Fibroblast of skin of right quadriceps (primary cell): Measurements from ENCODE around the gene VSX2.

Experiments
- DNase-seq: peaks from one replicate; pipeline ENCODE4 v3.0.0-alpha.2; 2013

VSX2 gene

GRCh38 chr14:74260525-74261233, 21.4 kb downstream of the VSX2 start:
- DNase-seq: no peak

- DNase-seq: no peak
Observed at GRCh38 chr14:74261288-74261687, 22.0 kb downstream of the VSX2 start.

- no peak for DNase-seq
Observed at GRCh38 chr14:74262076-74262475, 22.8 kb downstream of the VSX2 start.

DNA sequence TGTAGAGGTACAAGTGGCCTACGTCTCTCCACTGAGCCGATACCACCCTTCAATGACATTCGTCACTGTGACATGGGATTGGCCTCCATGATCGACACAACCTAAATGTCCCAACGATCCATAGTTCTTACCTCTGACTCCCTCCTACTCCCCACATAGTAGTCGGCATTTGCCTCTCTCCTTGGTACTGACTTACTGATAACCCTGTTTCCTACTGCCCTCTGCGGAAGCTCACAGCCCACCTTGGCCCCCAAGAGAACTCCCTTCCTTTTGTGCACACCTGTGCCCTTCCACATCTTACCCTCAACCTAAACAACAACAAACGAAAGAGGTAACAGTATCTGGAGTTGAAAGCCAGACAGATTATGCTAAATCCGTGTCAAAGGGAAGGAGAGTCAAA, 23.9 kb downstream of the VSX2 start:
- DNase-seq: no peak

- DNase-seq: no peak
Observed at GRCh38 chr14:74263921-74264320, 24.7 kb downstream of the VSX2 start.

DNA sequence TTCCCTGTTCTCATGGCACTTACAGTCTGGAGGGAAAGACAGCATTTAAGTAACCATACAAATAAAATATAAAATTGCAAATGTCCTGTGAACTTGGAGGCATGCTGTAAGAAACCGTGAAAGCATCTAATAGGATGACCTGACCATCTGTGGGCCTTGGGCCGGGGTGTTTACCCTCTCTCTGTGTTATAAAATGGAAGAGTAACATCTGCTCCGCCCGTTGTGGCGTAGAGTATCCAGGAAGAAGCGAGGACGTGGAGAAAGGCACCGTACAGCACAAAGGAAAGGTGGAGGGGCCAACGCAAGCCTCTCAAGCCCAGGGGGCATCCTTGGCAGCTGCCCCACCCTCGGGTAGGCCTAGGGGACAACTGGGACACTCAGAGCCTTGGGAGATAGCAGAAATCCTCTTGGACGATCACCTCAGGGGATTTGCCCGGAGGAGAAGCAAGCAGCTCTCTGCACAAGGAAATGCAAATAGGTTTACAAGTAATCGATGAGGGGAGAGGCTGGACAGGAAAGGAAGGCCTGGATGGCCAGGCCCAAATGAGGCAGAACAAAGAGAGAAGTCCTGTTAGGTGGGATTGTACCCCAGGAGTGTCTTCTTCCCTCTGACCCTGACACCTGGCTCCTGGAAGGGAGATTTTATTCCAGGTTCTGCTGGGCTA, 26.2 kb downstream of the VSX2 start:
- DNase-seq: no peak

DNA sequence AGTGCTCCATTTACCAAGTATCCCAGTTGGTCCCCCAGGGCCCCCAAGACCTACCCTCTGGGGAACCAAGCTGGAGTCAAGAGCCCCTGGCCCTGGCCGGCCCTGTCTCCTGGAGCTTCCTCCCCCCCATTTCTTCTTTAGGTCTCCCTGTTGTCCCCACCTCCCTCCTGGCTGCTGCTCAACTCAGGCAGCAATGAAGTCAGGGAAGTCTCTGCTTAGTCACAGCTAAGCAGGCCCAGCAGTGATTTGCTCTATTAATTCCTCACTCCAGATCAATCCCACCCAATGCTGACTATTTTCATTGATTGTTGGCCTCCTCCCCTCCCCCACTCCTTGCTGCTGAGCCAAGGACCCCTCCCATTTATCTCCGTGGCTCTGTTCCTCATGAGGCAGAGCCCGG, 28.3 kb downstream of the VSX2 start:
- no peak for DNase-seq

GRCh38 chr14:74270382-74271177, 31.3 kb downstream of the VSX2 start:
- DNase-seq: peak; percentile 80

- DNase-seq: no peak
Observed at GRCh38 chr14:74271365-74271764, 32.1 kb downstream of the VSX2 start.

- peak; percentile 90 for DNase-seq
Observed at GRCh38 chr14:74275241-74275841, 36.1 kb downstream of the VSX2 start.

DNA sequence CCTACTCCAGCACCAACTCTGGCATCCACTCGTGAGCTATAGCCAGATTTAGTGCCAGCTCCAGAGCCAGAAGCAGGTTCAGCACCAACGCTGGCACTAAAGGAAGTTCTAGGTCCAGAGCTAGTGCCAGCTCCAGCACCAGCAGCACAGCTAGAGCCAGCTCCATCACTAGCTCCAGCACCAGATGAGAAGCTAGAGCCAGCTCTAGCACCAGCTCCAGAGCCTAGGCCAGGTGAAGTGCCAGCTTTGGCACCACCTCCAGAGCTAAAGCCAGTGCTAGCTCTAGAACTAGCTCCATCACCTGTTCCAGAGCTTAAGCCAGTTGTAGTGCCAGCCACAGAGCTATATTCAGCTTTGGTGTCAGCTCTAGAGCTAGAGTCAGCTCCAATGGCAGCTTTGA, 38.8 kb downstream of the VSX2 start:
- DNase-seq: no peak

DNA sequence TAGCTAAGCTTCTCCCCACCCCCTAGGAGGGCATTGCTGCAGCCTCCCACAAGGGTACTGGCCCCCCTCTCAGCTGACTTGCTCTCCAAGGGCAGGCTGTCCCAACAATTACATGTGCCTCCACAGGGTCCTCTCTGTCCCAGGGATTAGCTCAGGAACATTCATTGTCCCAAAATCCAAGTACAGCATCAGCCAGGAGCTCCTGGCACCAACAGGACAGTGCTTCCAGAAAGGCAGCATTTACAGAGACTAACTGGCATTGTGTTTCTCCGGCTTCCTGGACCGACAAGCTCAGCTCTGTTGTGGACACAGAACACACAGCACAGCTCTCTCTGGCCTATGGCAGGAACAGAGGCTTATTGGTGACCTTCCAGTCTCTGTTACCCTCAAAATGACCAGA, 41.8 kb downstream of the VSX2 start:
- no peak for DNase-seq

GRCh38 chr14:74286736-74287135, 47.5 kb downstream of the VSX2 start:
- DNase-seq: no peak

DNA sequence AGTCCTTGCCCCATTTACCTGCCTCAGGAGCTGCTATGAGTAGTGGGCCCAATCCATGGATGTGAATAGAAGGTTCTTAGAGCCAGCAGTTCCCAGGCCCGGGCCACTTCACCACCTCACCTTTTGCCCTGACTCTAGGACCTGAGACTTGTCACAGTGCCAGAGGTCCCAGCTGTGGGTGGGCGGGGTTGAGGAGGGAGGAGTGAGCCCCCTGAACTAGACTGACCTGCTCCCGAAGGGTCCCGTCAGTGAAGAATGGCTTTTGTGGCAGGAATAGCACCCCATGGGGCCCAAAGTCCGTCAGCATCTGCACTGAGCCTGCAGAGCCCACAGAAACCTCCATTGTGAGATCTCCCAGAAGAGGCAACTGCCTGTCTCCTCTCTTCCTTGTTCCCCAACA, 50.6 kb downstream of the VSX2 start:
- DNase-seq: no peak

DNA sequence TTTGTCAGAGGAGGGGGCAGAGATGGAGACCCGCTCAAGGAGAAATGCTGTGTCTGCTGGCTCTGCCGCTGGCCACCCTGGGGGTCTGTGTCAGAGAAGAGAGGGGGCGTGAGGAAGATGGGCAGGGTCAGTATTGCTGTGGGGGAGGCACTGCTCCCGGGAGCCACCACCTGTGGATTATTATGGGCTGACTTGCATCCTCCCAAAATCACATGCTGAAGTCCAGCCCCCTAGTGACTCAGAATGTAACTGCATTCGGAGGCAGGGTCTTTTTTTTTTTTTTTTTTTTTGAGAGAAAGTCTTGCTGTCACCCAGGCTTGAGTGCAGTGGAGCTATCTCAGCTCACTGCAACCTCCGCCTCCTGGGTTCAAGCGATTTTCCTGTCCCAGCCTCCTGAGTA, 51.2 kb downstream of the VSX2 start:
- peak; percentile 15 for DNase-seq

- DNase-seq: no peak
Observed at GRCh38 chr14:74292061-74292460, 52.8 kb downstream of the VSX2 start.

GRCh38 chr14:74293606-74294005, 54.4 kb downstream of the VSX2 start:
- no peak for DNase-seq

- no peak for DNase-seq
Observed at GRCh38 chr14:74296037-74296467, 56.8 kb downstream of the VSX2 start.

GRCh38 chr14:74297986-74298385, 58.7 kb downstream of the VSX2 start:
- no peak for DNase-seq

DNA sequence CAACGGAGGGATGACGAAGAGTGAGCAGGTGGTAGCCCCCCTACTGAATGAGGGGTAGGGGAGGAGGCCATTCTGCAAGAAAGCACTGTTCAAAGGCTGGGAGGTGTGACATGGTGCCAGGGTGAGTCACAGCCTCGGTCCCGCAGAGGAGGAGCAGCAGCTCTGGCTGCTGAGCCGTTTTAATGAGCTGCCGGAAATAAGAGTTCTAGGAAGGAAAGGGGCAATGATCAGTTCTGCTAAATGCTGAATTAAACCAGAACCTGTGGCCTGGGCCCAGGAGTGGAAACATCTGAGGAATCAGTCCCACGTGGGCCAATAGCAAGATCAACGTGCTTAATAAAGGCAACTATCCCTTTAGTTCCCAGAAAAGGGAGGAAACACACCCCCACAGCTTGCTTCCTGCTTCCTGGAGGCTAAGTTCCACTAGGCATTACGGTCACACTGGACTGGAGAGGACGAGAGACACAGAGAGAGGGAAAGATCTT, 59.9 kb downstream of the VSX2 start:
- no peak for DNase-seq

DNA sequence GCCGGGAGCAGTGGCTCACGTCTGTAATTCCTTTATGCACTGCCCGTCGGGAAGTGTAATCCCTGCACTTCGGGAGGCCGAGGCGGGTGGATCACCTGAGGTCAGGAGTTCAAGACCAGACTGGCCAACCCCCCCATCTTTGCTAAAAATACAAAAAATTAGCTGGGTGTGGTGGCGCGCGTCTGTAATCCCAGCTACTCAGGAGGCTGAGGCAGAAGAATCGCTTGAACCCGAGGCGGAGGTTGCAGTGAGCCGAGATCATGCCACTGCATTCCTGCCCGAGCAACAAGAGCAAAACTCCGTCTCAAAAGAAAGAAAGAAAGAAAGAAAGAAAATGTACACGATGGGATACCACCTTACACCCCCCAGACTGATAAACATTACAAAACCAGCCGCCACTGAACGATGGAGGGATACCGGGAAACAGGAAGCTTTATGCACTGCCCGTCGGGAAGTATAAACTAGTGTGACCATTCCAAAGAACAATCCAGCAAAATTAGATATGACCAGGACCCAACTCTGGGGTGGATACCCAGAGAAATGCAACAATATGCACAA, 62.4 kb downstream of the VSX2 start:
- no peak for DNase-seq

DNA sequence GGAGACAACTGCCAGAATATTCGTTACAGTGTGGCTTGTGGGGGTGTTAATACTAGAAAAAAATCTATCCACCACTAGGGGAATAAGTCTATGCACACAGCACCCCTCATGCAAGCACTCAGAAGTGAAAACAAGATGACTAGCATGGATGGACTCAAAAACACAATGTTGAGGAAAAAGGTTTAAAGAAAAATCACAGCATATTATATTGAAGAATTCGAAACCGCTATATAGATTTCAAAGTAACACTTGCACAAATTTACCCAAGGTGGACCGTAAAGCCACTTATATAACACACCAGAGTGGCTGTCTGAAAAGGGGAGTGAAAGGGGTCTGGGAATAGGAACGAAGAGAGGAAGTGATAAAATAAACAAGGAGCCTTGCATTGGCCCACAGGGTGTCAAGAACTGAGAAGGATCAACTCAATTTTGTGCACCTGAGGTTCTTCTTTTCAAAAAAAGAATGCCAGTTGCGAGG, 62.9 kb downstream of the VSX2 start:
- peak; percentile 53 for DNase-seq
